ENCODE measurements around the gene TM9SF4. TPM values are rescaled to one million over a fixed set of nuclear protein-coding genes. Genes with fewer than 3 reads are reported as not detected.

Gene TM9SF4
- polyA plus RNA-seq, 3 donors: 49.7 to 78.5 (median 78.3) TPM

- intact Hi-C loops (cut with micrococcal nuclease): no loop called here
- Histone ChIP-seq H3K27me3 (ENCODE audit: control insufficient read depth in 2 of 2, insufficient read depth in 2 of 2, low read length in 2 of 2) (no peaks in the 10 kb centered on the region), H3K27ac (ENCODE audit: low read depth in 1 of 2, low read length in 2 of 2) (peak overlapping the region in 1 of 2 donors; percentile 64), H3K9me3 (replicated peaks in 1 of 2; ENCODE audit: control insufficient read depth in 1 of 2, insufficient read depth in 1 of 2, low read length in 2 of 2) (no peaks in the 10 kb centered on the region), H4K20me1 (ENCODE audit: insufficient read depth, low read length) (peaks cover 100% of the 10 kb centered on the region), H3K79me2 (ENCODE audit: insufficient read depth, low read length) (peaks cover 11% of the 10 kb centered on the region), H3K36me3 (replicated peaks in 1 of 2; ENCODE audit: control insufficient read depth in 1 of 2, insufficient read depth in 2 of 2, low read length in 2 of 2) (peaks cover 95 to 100% of the 10 kb centered on the region in 2 donors), H3K4me3 (replicated peaks in 1 of 3; ENCODE audit: low read depth in 2 of 3, low read length in 3 of 3) (no peak overlapping the region), H2AFZ (ENCODE audit: insufficient read depth, low read depth, low read length, poor library complexity, severe bottlenecking) (no peak overlapping the region), H3K4me1 (ENCODE audit: control insufficient read depth in 1 of 2, insufficient read depth in 2 of 2, low read length in 2 of 2) (peaks cover 0 to 24% of the 10 kb centered on the region in 2 donors), H3K9ac (ENCODE audit: insufficient read depth, low read length, poor library complexity, severe bottlenecking) (no peak overlapping the region), H3K4me2 (replicated peaks; ENCODE audit: extremely low read depth, low read length, poor library complexity, severe bottlenecking) (no peak overlapping the region)
- Mint-ChIP-seq H3K27me3 (ENCODE audit: low read depth in 3 of 3) (peaks cover 0 to 1% (median 0%) of the 10 kb centered on the region in 3 donors), H3K36me3 (peaks cover 92 to 99% of the 10 kb centered on the region in 2 donors), H3K27ac (peak overlapping the region in 2 of 7 donors; percentile 20 to 61), H3K4me1 (peaks cover 29% of the 10 kb centered on the region), H3K4me3 (no peak overlapping the region), H3K9me3 (no peaks in the 10 kb centered on the region)
- 100% methylated on average over 3 of the region's 3 CpGs for WGBS (ENCODE audit: insufficient coverage)
- no peak for TF ChIP-seq CTCF (IDR thresholded peaks at IDR 0.05)
- DNase-seq: no peak
Measured at GRCh38 chr20:32088759-32089158, 20.8 kb upstream of the TM9SF4 start.

GRCh38 chr20:32089637-32090362, 19.7 kb upstream of the TM9SF4 start:
- Histone ChIP-seq H3K79me2 (ENCODE audit: insufficient read depth, low read length) (peaks cover 20% of the 10 kb centered on the region), H3K9ac (ENCODE audit: insufficient read depth, low read length, poor library complexity, severe bottlenecking) (no peak overlapping the region), H3K36me3 (replicated peaks in 1 of 2; ENCODE audit: control insufficient read depth in 1 of 2, insufficient read depth in 2 of 2, low read length in 2 of 2) (peaks cover 94 to 100% of the 10 kb centered on the region in 2 donors), H3K27ac (ENCODE audit: low read depth in 1 of 2, low read length in 2 of 2) (peak overlapping the region in 1 of 2 donors; percentile 64), H2AFZ (ENCODE audit: insufficient read depth, low read depth, low read length, poor library complexity, severe bottlenecking) (no peak overlapping the region), H3K4me1 (ENCODE audit: control insufficient read depth in 1 of 2, insufficient read depth in 2 of 2, low read length in 2 of 2) (peaks cover 0 to 24% of the 10 kb centered on the region in 2 donors), H3K27me3 (ENCODE audit: control insufficient read depth in 2 of 2, insufficient read depth in 2 of 2, low read length in 2 of 2) (no peaks in the 10 kb centered on the region), H3K9me3 (replicated peaks in 1 of 2; ENCODE audit: control insufficient read depth in 1 of 2, insufficient read depth in 1 of 2, low read length in 2 of 2) (no peaks in the 10 kb centered on the region), H3K4me3 (replicated peaks in 1 of 3; ENCODE audit: low read depth in 2 of 3, low read length in 3 of 3) (no peak overlapping the region), H4K20me1 (ENCODE audit: insufficient read depth, low read length) (peaks cover 100% of the 10 kb centered on the region), H3K4me2 (replicated peaks; ENCODE audit: extremely low read depth, low read length, poor library complexity, severe bottlenecking) (no peak overlapping the region)
- Mint-ChIP-seq H3K4me3 (no peak overlapping the region), H3K4me1 (peaks cover 29% of the 10 kb centered on the region), H3K27me3 (ENCODE audit: low read depth in 3 of 3) (peaks cover 0 to 1% (median 1%) of the 10 kb centered on the region in 3 donors), H3K9me3 (no peaks in the 10 kb centered on the region), H3K27ac (peak overlapping the region; percentile 7 to 85 (median 62)), H3K36me3 (peaks cover 90 to 99% of the 10 kb centered on the region in 2 donors)
- intact Hi-C loops (cut with micrococcal nuclease): loop anchor here in 1 of 2 donors (5.0 to 10.0 kb wide), 4 partner anchors 57 to 262 kb away; partner anchors contain the start of gene XKR7
- WGBS (ENCODE audit: insufficient coverage): 95% methylated on average over 4 of the region's 5 CpGs
- no peak for TF ChIP-seq CTCF (IDR thresholded peaks at IDR 0.05)
- no peak for DNase-seq
